GM23338 (cell line): Measurements from ENCODE around the gene PDE4D. TPM values are rescaled to one million over a fixed set of nuclear protein-coding genes. Genes with fewer than 3 reads are reported as not detected.

ENCODE experiments used
- ATAC-seq: fragments of 200-7000 bp; cut with Tn5 transposase; 3 replicates; pipeline ENCODE4 v1.9.1; 2020
- DNase-seq: peaks from one replicate; pipeline ENCODE4 v3.0.0-alpha.2; 2015; ENCODE audit warnings: low spot score
- H2AFZ ChIP-seq: fragments of 200-600 bp; sonication (generic); 2 replicates; pipeline ENCODE4 v1.8.0; 2016; ENCODE audit warnings: antibody characterized with exemption, mild to moderate bottlenecking, moderate library complexity
- H3F3A ChIP-seq: fragments of 200-600 bp; sonication (generic); replicated peaks from 2 replicates; pipeline ENCODE4 v1.8.0; 2017; ENCODE audit warnings: antibody characterized with exemption, mixed run types, low read depth
- H3K27ac ChIP-seq: fragments of 200-600 bp; sonication (generic); 2 replicates; pipeline ENCODE4 v1.6.1; 2016; ENCODE audit warnings: low read depth
- H3K27me3 ChIP-seq: fragments of 200-600 bp; sonication (generic); 2 replicates; pipeline ENCODE4 v1.8.0; 2016; ENCODE audit warnings: mild to moderate bottlenecking, mixed run types, moderate library complexity; ENCODE audit not compliant: insufficient read depth
- H3K36me3 ChIP-seq: fragments of 200-600 bp; sonication (generic); 2 replicates; pipeline ENCODE4 v1.8.0; 2016; ENCODE audit warnings: mild to moderate bottlenecking; ENCODE audit not compliant: insufficient read depth
- H3K4me1 ChIP-seq: fragments of 200-600 bp; sonication (generic); 2 replicates; pipeline ENCODE4 v1.8.0; 2016; ENCODE audit warnings: mild to moderate bottlenecking, moderate library complexity; ENCODE audit not compliant: insufficient read depth
- H3K4me2 ChIP-seq: fragments of 200-600 bp; sonication (generic); 2 replicates; pipeline ENCODE4 v1.7.1; 2017; ENCODE audit warnings: mixed run types
- H3K4me3 ChIP-seq: fragments of 200-600 bp; sonication (generic); 2 replicates; pipeline ENCODE4 v1.6.1; 2016; ENCODE audit warnings: mixed run types
- H3K79me2 ChIP-seq: fragments of 200-600 bp; sonication (generic); replicated peaks from 2 replicates; pipeline ENCODE4 v1.8.0; 2017; ENCODE audit warnings: mild to moderate bottlenecking; ENCODE audit not compliant: insufficient read depth
- H3K9me2 ChIP-seq: fragments of 200-600 bp; sonication (generic); 2 replicates; pipeline ENCODE4 v1.8.0; 2017; ENCODE audit not compliant: insufficient read depth
- H4K20me1 ChIP-seq: fragments of 200-600 bp; sonication (generic); replicated peaks from 2 replicates; pipeline ENCODE4 v1.8.0; 2017; ENCODE audit warnings: mild to moderate bottlenecking; ENCODE audit not compliant: insufficient read depth
- H3K27ac Mint-ChIP-seq: 2 replicates; pipeline ENCODE4 v1.8.0; 2020; ENCODE audit warnings: inconsistent platforms, mild to moderate bottlenecking, moderate library complexity, mixed read lengths
- H3K27me3 Mint-ChIP-seq: 3 replicates; pipeline ENCODE4 v1.8.0; 2022; ENCODE audit warnings: low read depth, mild to moderate bottlenecking, moderate library complexity, mixed read lengths, inconsistent platforms; ENCODE audit not compliant: insufficient read depth, poor library complexity
- H3K36me3 Mint-ChIP-seq: 3 replicates; pipeline ENCODE4 v1.8.0; 2021; ENCODE audit warnings: low read depth, mild to moderate bottlenecking, inconsistent platforms, moderate library complexity, mixed read lengths
- H3K4me1 Mint-ChIP-seq: 3 replicates; pipeline ENCODE4 v1.8.0; 2020; ENCODE audit warnings: mild to moderate bottlenecking, inconsistent platforms, mixed read lengths
- H3K4me3 Mint-ChIP-seq: 3 replicates; pipeline ENCODE4 v1.8.0; 2021; ENCODE audit warnings: moderate library complexity, mild to moderate bottlenecking, inconsistent platforms, mixed read lengths
- H3K9me3 Mint-ChIP-seq: 3 replicates; pipeline ENCODE4 v1.8.0; 2020; ENCODE audit warnings: moderate library complexity, mild to moderate bottlenecking, inconsistent platforms, mixed read lengths
- CREB1 ChIP-seq: fragments of 250-450 bp; sonication (Bioruptor Pico); IDR thresholded peaks from 2 replicates; pipeline ENCODE4 v1.5.0; 2020; ENCODE audit warnings: low read depth, mild to moderate bottlenecking, moderate library complexity
- CTCF ChIP-seq, 2 experiments: fragments of 200-600 bp in 1 of 2; sonication (generic) in 1 of 2; conservative IDR thresholded peaks; 2 replicates each; pipeline versions ENCODE4 v1.5.1 to v1.6.1; 2016 to 2017; ENCODE audit warnings: antibody characterized with exemption in 2 of 2, low read depth in 2 of 2, mild to moderate bottlenecking in 2 of 2, moderate library complexity in 1 of 2
- EZH2phosphoT487 ChIP-seq: fragments of 200-600 bp; sonication (generic); IDR thresholded peaks from one replicate; pipeline ENCODE4 v1.8.1; 2018; ENCODE audit warnings: antibody characterized with exemption; ENCODE audit not compliant: unreplicated experiment
- NANOG ChIP-seq: IDR thresholded peaks from 2 replicates; pipeline ENCODE4 v1.6.1; 2016; ENCODE audit warnings: antibody characterized with exemption, borderline replicate concordance
- REST ChIP-seq: IDR thresholded peaks from one replicate; pipeline ENCODE4 v1.6.1; 2018; ENCODE audit warnings: antibody characterized with exemption; ENCODE audit not compliant: unreplicated experiment
- STAT1 ChIP-seq: IDR thresholded peaks from one replicate; pipeline ENCODE4 v1.6.1; 2016; ENCODE audit warnings: antibody characterized with exemption; ENCODE audit not compliant: unreplicated experiment
- ZNF114 ChIP-seq: fragments of 250-450 bp; sonication (Bioruptor Pico); IDR thresholded peaks from 2 replicates; pipeline ENCODE4 v1.5.0; 2020; ENCODE audit warnings: mild to moderate bottlenecking, moderate library complexity
- polyA plus RNA-seq: library from polyadenylated mRNA; unstranded; fragments of >200 nt; fragmentation: Nextera tagmentation; extraction: Ambion mirVana; gene quantifications from 2 replicates; pipeline ENCODE4 v1.2.1, GENCODE V29; 2016
- total RNA-seq: library from RNA; depleted of rRNA; stranded (reverse); fragments of >200 nt; shearing (Covaris generic); gene quantifications from 2 replicates; pipeline ENCODE4 v1.2.3, GENCODE V29; 2014
- TF ChIP-seq, protein P1 (sequence below): fragments of 250-450 bp; sonication (Bioruptor Pico); IDR thresholded peaks from 2 replicates; pipeline ENCODE4 v1.5.0; 2020; ENCODE audit warnings: mild to moderate bottlenecking, moderate library complexity

PDE4D gene
- total and polyA plus RNA-seq, 2 experiments from 2014 or later: 2.1 to 4.7 TPM

DNA sequence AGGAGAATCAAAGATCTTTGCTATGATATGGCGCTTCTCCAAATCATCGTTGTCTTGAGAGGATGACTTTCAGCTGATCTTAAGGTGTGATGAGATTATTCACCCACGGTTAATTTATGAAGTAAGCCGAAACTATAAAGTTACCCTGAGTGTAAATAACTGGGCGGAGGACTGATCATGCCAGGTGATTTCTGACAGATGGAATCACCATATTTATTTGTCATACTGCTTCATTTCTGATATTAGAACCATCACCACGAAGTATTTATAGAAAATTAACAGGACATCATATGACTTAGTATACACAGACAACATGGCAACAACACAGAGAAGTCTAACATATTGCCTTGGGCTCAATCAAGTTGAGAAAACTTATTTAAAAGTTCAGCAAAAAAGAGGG, 708.8 kb downstream of the PDE4D start (continued):
- TF ChIP-seq REST (no peak), CREB1 (CRISPR knock-in tag) (no peak), ZNF114 (CRISPR knock-in tag) (no peak), NANOG (no peak)

GRCh38 chr5:59182760-59183159, 710.8 kb downstream of the PDE4D start:
- H3K27me3 Mint-ChIP-seq: no peaks in the 10 kb centered on the region
- H3K79me2 ChIP-seq: no peaks in the 10 kb centered on the region
- no peaks in the 10 kb centered on the region for H3K9me2 ChIP-seq
- ATAC-seq (peak; percentile 80), DNase-seq (peak; percentile 44)
- peak overlapping the region; percentile 55 for H3K27ac Mint-ChIP-seq
- no peak overlapping the region for H3K27ac ChIP-seq
- no peaks in the 10 kb centered on the region for H3F3A ChIP-seq
- no peak overlapping the region for H3K4me3 ChIP-seq
- H3K9me3 Mint-ChIP-seq: no peaks in the 10 kb centered on the region
- H3K36me3 Mint-ChIP-seq: no peaks in the 10 kb centered on the region
- peaks cover 15% of the 10 kb centered on the region for H3K4me1 Mint-ChIP-seq
- H2AFZ ChIP-seq: peak overlapping the region; percentile 57
- TF ChIP-seq EZH2phosphoT487 (no peak), STAT1 (no peak), REST (no peak), ZNF114 (CRISPR knock-in tag) (no peak), CTCF (conservative IDR thresholded peaks at IDR 0.05; ENCODE audit: low read depth in 2 of 2) (no peak)
- TF ChIP-seq, protein P1, sequence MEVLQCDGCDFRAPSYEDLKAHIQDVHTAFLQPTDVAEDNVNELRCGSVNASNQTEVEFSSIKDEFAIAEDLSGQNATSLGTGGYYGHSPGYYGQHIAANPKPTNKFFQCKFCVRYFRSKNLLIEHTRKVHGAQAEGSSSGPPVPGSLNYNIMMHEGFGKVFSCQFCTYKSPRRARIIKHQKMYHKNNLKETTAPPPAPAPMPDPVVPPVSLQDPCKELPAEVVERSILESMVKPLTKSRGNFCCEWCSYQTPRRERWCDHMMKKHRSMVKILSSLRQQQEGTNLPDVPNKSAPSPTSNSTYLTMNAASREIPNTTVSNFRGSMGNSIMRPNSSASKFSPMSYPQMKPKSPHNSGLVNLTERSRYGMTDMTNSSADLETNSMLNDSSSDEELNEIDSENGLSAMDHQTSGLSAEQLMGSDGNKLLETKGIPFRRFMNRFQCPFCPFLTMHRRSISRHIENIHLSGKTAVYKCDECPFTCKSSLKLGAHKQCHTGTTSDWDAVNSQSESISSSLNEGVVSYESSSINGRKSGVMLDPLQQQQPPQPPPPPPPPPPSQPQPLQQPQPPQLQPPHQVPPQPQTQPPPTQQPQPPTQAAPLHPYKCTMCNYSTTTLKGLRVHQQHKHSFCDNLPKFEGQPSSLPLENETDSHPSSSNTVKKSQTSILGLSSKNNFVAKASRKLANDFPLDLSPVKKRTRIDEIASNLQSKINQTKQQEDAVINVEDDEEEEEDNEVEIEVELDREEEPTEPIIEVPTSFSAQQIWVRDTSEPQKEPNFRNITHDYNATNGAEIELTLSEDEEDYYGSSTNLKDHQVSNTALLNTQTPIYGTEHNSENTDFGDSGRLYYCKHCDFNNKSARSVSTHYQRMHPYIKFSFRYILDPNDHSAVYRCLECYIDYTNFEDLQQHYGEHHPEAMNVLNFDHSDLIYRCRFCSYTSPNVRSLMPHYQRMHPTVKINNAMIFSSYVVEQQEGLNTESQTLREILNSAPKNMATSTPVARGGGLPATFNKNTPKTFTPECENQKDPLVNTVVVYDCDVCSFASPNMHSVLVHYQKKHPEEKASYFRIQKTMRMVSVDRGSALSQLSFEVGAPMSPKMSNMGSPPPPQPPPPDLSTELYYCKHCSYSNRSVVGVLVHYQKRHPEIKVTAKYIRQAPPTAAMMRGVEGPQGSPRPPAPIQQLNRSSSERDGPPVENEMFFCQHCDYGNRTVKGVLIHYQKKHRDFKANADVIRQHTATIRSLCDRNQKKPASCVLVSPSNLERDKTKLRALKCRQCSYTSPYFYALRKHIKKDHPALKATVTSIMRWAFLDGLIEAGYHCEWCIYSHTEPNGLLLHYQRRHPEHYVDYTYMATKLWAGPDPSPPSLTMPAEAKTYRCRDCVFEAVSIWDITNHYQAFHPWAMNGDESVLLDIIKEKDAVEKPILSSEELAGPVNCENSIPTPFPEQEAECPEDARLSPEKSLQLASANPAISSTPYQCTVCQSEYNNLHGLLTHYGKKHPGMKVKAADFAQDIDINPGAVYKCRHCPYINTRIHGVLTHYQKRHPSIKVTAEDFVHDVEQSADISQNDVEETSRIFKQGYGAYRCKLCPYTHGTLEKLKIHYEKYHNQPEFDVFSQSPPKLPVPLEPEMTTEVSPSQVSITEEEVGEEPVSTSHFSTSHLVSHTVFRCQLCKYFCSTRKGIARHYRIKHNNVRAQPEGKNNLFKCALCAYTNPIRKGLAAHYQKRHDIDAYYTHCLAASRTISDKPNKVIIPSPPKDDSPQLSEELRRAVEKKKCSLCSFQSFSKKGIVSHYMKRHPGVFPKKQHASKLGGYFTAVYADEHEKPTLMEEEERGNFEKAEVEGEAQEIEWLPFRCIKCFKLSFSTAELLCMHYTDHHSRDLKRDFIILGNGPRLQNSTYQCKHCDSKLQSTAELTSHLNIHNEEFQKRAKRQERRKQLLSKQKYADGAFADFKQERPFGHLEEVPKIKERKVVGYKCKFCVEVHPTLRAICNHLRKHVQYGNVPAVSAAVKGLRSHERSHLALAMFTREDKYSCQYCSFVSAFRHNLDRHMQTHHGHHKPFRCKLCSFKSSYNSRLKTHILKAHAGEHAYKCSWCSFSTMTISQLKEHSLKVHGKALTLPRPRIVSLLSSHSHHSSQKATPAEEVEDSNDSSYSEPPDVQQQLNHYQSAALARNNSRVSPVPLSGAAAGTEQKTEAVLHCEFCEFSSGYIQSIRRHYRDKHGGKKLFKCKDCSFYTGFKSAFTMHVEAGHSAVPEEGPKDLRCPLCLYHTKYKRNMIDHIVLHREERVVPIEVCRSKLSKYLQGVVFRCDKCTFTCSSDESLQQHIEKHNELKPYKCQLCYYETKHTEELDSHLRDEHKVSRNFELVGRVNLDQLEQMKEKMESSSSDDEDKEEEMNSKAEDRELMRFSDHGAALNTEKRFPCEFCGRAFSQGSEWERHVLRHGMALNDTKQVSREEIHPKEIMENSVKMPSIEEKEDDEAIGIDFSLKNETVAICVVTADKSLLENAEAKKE (CRISPR knock-in tag): peak; percentile 15; the same call in 1 of the 2 replicates
- H3K4me3 Mint-ChIP-seq: no peak overlapping the region
- H3K4me2 ChIP-seq: 0 out of 2 replicates have a peak overlapping the region, but pooled peaks have one; percentile 18
- no peaks in the 10 kb centered on the region for H3K27me3 ChIP-seq
- H3K4me1 ChIP-seq: peaks cover 24% of the 10 kb centered on the region
- H4K20me1 ChIP-seq: no peaks in the 10 kb centered on the region
- H3K36me3 ChIP-seq: no peaks in the 10 kb centered on the region
